Prostate gland (tissue), 2 donors: ENCODE results near the gene UNC5C.

ENCODE experiments used
- POLR2A ChIP-seq: fragments of 450-650 bp; IDR thresholded peaks from one replicate; pipeline ENCODE4 v1.6.1; 2016; ENCODE audit warnings: antibody characterized with exemption, mild to moderate bottlenecking
- TF ChIP-seq, protein P1 (sequence below), 4 experiments: fragments of 200-600 bp in 2 of 4; fragments of 450-650 bp in 2 of 4; sonication (generic) in 2 of 4; IDR thresholded peaks; 1 replicate in 3 of 4; 2 replicates in 1 of 4; pipeline ENCODE4 v1.5.1; 2016 to 2019; ENCODE audit warnings: antibody characterized with exemption in 4 of 4, mild to moderate bottlenecking in 2 of 4, moderate library complexity in 2 of 4

DNA sequence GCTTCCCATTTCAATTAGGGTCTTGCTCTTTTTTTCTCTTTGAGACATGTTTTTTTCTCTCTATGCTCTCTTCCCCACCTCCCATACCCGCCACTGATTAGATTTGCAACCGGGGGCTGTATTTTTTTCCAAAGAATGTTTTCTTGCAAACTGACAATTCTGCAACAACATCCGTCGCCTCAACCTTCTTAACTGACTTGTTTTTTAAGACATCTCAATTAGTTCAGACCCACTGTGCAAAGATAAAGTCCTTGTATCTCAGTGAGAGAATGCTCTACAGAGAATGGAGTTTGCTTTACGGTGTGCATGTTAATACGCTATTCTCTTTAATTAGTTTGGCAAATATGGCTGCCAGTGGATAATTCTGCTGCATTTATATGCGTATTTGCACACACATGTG lies 126.3 kb downstream of the UNC5C start:
- TF ChIP-seq, protein P1, sequence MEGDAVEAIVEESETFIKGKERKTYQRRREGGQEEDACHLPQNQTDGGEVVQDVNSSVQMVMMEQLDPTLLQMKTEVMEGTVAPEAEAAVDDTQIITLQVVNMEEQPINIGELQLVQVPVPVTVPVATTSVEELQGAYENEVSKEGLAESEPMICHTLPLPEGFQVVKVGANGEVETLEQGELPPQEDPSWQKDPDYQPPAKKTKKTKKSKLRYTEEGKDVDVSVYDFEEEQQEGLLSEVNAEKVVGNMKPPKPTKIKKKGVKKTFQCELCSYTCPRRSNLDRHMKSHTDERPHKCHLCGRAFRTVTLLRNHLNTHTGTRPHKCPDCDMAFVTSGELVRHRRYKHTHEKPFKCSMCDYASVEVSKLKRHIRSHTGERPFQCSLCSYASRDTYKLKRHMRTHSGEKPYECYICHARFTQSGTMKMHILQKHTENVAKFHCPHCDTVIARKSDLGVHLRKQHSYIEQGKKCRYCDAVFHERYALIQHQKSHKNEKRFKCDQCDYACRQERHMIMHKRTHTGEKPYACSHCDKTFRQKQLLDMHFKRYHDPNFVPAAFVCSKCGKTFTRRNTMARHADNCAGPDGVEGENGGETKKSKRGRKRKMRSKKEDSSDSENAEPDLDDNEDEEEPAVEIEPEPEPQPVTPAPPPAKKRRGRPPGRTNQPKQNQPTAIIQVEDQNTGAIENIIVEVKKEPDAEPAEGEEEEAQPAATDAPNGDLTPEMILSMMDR (IDR thresholded peaks at IDR 0.05): no peak
- TF ChIP-seq POLR2A: no peak
